Neuronal stem cell (in vitro differentiated cells): ENCODE measurements around the gene ZCCHC24.

ENCODE experiments used
- DNase-seq: peaks from one replicate; pipeline ENCODE4 v3.0.0-alpha.2; 2013; ENCODE audit warnings: low spot score
- H2AFZ ChIP-seq: one replicate; pipeline ENCODE4 v1.6.1; 2013; ENCODE audit warnings: mild to moderate bottlenecking, low read length, inconsistent platforms
- H2AK5ac ChIP-seq: 2 replicates; pipeline ENCODE4 v1.6.1; 2013; ENCODE audit warnings: low read depth, mild to moderate bottlenecking, inconsistent platforms, low read length, moderate library complexity, mixed read lengths
- H2BK120ac ChIP-seq: 2 replicates; pipeline ENCODE4 v1.6.1; 2013; ENCODE audit warnings: low read depth, mild to moderate bottlenecking, inconsistent platforms, low read length, moderate library complexity, mixed read lengths
- H2BK12ac ChIP-seq: one replicate; pipeline ENCODE4 v1.6.1; 2013; ENCODE audit warnings: low read length, inconsistent platforms
- H2BK15ac ChIP-seq: 2 replicates; pipeline ENCODE4 v1.6.1; 2013; ENCODE audit warnings: mild to moderate bottlenecking, low read length, inconsistent platforms, mixed read lengths
- H2BK5ac ChIP-seq: one replicate; pipeline ENCODE4 v1.6.1; 2013; ENCODE audit warnings: inconsistent platforms, mild to moderate bottlenecking, low read length, moderate library complexity
- H3K14ac ChIP-seq: one replicate; pipeline ENCODE4 v1.6.1; 2013; ENCODE audit warnings: low read length, inconsistent platforms
- H3K18ac ChIP-seq: 2 replicates; pipeline ENCODE4 v1.6.1; 2013; ENCODE audit warnings: low read length, inconsistent platforms
- H3K23ac ChIP-seq: 2 replicates; pipeline ENCODE4 v1.6.1; 2013; ENCODE audit warnings: low read depth, mild to moderate bottlenecking, mixed read lengths, low read length, inconsistent platforms; ENCODE audit not compliant: poor library complexity
- H3K27ac ChIP-seq: replicated peaks from 3 replicates; pipeline ENCODE4 v1.5.1; 2013; ENCODE audit warnings: low read length, inconsistent platforms
- H3K27me3 ChIP-seq, 3 experiments: 2 replicates each; pipeline ENCODE4 v1.6.1; 2013; ENCODE audit warnings: low read length in 3 of 3, mild to moderate bottlenecking in 2 of 3, inconsistent platforms in 1 of 3, low read depth in 1 of 3, mixed read lengths in 1 of 3, moderate library complexity in 1 of 3; ENCODE audit not compliant: control insufficient read depth in 3 of 3, insufficient read depth in 3 of 3
- H3K36me3 ChIP-seq, 2 donors: replicated peaks in 1 of 2; 2 replicates each; pipeline ENCODE4 v1.6.1; 2013; ENCODE audit warnings: low read length in 2 of 2; ENCODE audit not compliant: control insufficient read depth in 2 of 2, insufficient read depth in 2 of 2
- H3K4ac ChIP-seq: 2 replicates; pipeline ENCODE4 v1.6.1; 2013; ENCODE audit warnings: inconsistent platforms, mild to moderate bottlenecking, low read length, moderate library complexity
- H3K4me1 ChIP-seq, 2 donors: 1 replicate in 1 of 2; 2 replicates in 1 of 2; pipeline ENCODE4 v1.6.1; 2013; ENCODE audit warnings: low read length in 2 of 2, low read depth in 1 of 2; ENCODE audit not compliant: control insufficient read depth in 2 of 2, insufficient read depth in 1 of 2
- H3K4me2 ChIP-seq: one replicate; pipeline ENCODE4 v1.6.1; 2013; ENCODE audit warnings: mild to moderate bottlenecking, low read length, inconsistent platforms; ENCODE audit not compliant: insufficient read depth, poor library complexity, severe bottlenecking
- H3K4me3 ChIP-seq, 2 donors: 2 replicates each; pipeline ENCODE4 v1.5.1; 2013; ENCODE audit warnings: low read length in 2 of 2, mild to moderate bottlenecking in 2 of 2, inconsistent platforms in 1 of 2, moderate library complexity in 1 of 2
- H3K79me1 ChIP-seq: one replicate; pipeline ENCODE4 v1.6.1; 2013; ENCODE audit warnings: low read depth, mild to moderate bottlenecking, inconsistent platforms, low read length, moderate library complexity
- H3K9ac ChIP-seq: one replicate; pipeline ENCODE4 v1.6.1; 2013; ENCODE audit warnings: mild to moderate bottlenecking, low read depth, low read length, inconsistent platforms; ENCODE audit not compliant: poor library complexity
- H3K9me3 ChIP-seq, 2 donors: replicated peaks in 1 of 2; 2 replicates each; pipeline versions ENCODE3 to v1.6.1; 2013; ENCODE audit warnings: low read length in 2 of 2, mild to moderate bottlenecking in 2 of 2, inconsistent platforms in 1 of 2, low read depth in 1 of 2, mixed read lengths in 1 of 2, moderate library complexity in 1 of 2; ENCODE audit not compliant: control insufficient read depth in 2 of 2, insufficient read depth in 1 of 2
- H4K8ac ChIP-seq: one replicate; pipeline ENCODE4 v1.6.1; 2013; ENCODE audit warnings: low read depth, mild to moderate bottlenecking, inconsistent platforms, low read length, moderate library complexity
- H4K91ac ChIP-seq: one replicate; pipeline ENCODE4 v1.6.1; 2013; ENCODE audit warnings: low read length, low read depth, mild to moderate bottlenecking, inconsistent platforms; ENCODE audit not compliant: poor library complexity
- WGBS, 2 donors: extraction: QIAGEN DNeasy Blood & Tissue Kit; methylation state at CpG; one replicate each; pipeline ENCODE4 v1.1.7; 2013; ENCODE audit warnings: missing lambda C conversion rate in 2 of 2, mixed read lengths in 1 of 2; ENCODE audit not compliant: insufficient read length in 2 of 2, insufficient replicate concordance in 1 of 2; ENCODE audit errors: extremely low coverage in 2 of 2; 5-methylcytosine and 5-hydroxymethylcytosine counted together

ZCCHC24 gene

DNA sequence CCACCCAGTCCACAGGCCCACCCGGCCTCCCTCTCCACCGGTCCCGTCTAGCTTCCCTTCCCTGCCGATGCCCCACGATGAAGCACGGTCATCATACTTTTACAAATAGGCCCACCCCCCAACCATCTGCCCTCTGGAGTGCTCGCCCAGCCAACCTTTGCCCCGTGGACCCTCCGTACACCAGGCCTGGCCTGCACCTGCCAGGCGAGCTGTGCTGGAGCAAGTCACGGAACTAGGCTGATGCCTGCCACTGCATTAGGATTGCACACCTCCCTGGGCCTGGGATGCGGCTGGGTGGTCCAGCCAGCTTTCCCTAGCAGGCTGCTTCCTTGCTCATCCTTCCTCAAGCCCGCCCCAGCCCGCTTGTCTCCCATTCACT, 53.4 kb downstream of the ZCCHC24 start:
- peak overlapping the region; percentile 45 for H4K8ac ChIP-seq
- peak overlapping the region; percentile 76 for H3K14ac ChIP-seq
- peak overlapping the region; percentile 62 for H3K23ac ChIP-seq
- peak overlapping the region; percentile 64 for H3K9ac ChIP-seq
- no peak for DNase-seq
- no peak overlapping the region for H2BK5ac ChIP-seq
- no peak overlapping the region for H2AFZ ChIP-seq
- H2BK12ac ChIP-seq: no peak overlapping the region
- H3K18ac ChIP-seq: peak overlapping the region; percentile 52
- no peak overlapping the region for H3K27ac ChIP-seq
- H2AK5ac ChIP-seq: peak overlapping the region; percentile 70
- no peaks in the 10 kb centered on the region for H3K36me3 ChIP-seq
- no peaks in the 10 kb centered on the region for H3K27me3 ChIP-seq
- no peaks in the 10 kb centered on the region for H3K79me1 ChIP-seq
- no peaks in the 10 kb centered on the region for H3K4me1 ChIP-seq
- no peak overlapping the region for H3K4me3 ChIP-seq
- no peaks in the 10 kb centered on the region for H3K9me3 ChIP-seq
- peak overlapping the region; percentile 75 for H2BK120ac ChIP-seq
- no peak overlapping the region for H2BK15ac ChIP-seq
- H4K91ac ChIP-seq: no peak overlapping the region
- WGBS, 2 donors: no CpG with 5 or more reads among the region's 14 CpGs
- H3K4ac ChIP-seq: no peak overlapping the region
- no peak overlapping the region for H3K4me2 ChIP-seq

DNA sequence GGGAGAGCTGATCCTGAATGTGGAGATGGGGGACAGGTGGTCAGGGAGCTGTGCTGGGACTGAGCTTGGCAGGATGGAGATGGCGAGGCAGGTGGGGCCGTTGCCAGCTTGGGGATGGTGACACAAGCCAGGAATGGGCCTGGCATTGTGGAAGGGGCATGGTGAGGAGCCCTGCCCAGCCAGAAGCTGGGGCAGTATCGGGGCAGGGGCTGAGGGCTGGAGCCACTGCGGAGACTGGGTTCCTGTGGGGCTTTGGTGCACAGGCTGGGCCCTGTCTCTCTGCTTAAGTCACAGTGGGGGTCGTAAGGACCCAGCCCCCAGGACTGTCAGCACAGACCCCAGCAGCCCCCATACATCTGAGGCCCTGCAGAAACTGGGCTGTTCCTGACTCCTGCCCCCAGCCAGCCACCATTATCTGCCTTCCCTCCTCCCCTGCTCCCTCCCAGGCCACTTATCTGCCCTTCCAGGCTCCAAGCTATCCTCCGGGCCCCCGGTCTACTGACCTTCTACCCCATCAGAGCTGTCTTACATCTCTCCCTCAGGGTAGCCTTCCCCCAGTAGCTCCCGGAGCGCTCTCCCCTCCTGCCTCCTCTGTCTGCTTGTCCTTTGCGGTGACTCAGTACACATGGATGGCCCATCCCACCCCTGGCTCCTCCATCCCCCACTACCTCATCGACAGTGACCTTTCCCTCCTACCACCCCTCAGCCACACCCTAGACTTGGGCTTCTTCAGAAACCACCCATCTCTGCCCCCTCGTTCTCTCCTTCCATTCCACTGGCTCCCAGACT, 54.0 kb downstream of the ZCCHC24 start:
- Histone ChIP-seq H3K23ac (peak overlapping the region; percentile 62), H3K4me1 (no peaks in the 10 kb centered on the region), H3K27me3 (no peaks in the 10 kb centered on the region), H3K4ac (no peak overlapping the region), H2BK5ac (peak overlapping the region; percentile 29), H3K27ac (no peak overlapping the region), H4K91ac (no peak overlapping the region), H3K9me3 (no peaks in the 10 kb centered on the region), H2BK12ac (no peak overlapping the region), H2AK5ac (peak overlapping the region; percentile 70), H4K8ac (peak overlapping the region; percentile 45), H3K9ac (peak overlapping the region; percentile 66), H2AFZ (no peak overlapping the region), H3K36me3 (no peaks in the 10 kb centered on the region), H3K4me3 (no peak overlapping the region), H2BK15ac (no peak overlapping the region), H3K4me2 (no peak overlapping the region), H3K79me1 (no peaks in the 10 kb centered on the region), H3K14ac (no peak overlapping the region), H3K18ac (peak overlapping the region; percentile 52), H2BK120ac (peak overlapping the region; percentile 75)
- DNase-seq: no peak
- WGBS, 2 donors: no CpG with 5 or more reads among the region's 12 CpGs

DNA sequence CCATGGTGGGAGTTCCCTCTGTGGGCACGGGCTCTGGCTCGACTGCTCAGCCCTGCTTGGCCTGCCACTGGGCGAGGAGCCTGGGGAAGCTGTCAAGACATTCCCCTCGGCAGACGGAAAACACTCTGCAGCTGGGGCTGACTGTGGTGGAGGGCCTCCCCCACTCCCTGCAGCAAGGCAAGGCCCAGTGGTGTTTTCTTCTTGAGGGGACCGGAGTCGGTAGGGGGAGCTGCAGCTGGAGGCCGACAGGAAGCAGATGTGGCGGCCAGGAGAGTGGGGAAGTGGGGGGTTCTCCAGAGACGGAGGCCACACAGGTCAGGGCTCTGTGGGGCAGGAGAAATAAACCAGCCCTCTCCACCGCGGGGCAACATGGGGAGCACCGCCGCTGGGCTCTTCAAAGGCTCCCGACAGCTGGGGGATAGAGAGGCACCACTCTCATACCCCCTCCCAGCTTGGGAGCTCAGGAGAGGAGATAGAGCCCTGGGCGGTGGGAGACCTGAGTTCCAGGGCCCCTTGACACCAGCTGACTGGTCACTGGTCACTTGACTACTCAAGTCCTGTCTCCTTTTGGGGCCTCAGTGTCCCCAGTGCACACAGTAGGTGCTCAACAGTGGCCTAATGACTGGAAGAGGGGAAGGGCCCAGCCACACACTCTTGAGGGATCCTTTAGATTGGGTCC, 54.7 kb downstream of the ZCCHC24 start:
- H3K36me3 ChIP-seq: no peaks in the 10 kb centered on the region
- H2AK5ac ChIP-seq: no peak overlapping the region
- no peak overlapping the region for H3K4me2 ChIP-seq
- H3K23ac ChIP-seq: peak overlapping the region; percentile 52
- H3K79me1 ChIP-seq: no peaks in the 10 kb centered on the region
- H3K27ac ChIP-seq: no peak overlapping the region
- H3K4ac ChIP-seq: no peak overlapping the region
- H3K18ac ChIP-seq: peak overlapping the region; percentile 8
- H3K4me3 ChIP-seq: no peak overlapping the region
- H2BK120ac ChIP-seq: no peak overlapping the region
- H2BK12ac ChIP-seq: no peak overlapping the region
- no peaks in the 10 kb centered on the region for H3K9me3 ChIP-seq
- no CpG with 5 or more reads among the region's 16 CpGs for WGBS, 2 donors
- H2BK15ac ChIP-seq: no peak overlapping the region
- no peak overlapping the region for H4K91ac ChIP-seq
- H4K8ac ChIP-seq: no peak overlapping the region
- peak overlapping the region; percentile 29 for H2BK5ac ChIP-seq
- no peak for DNase-seq
- H3K4me1 ChIP-seq: no peaks in the 10 kb centered on the region
- no peak overlapping the region for H2AFZ ChIP-seq
- H3K27me3 ChIP-seq: no peaks in the 10 kb centered on the region
- H3K14ac ChIP-seq: no peak overlapping the region
- no peak overlapping the region for H3K9ac ChIP-seq

DNA sequence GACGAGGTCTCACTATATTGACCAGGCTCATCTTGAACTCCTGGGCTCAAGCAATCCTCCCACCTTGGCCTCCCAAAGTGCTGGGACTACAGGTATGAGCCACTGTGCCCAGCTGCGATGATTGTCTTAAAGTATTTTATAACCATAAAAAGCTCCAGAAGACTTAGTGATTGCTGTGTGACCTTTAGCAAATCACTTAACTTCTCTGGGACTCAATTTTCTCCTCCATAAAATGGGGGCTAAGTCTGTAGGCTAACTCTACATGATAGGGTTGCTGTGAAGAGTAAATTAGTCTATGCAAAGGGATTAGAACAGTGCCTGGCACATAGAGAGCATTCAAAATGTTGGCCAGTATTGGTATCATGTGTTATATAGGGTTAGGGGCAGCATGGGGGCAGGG, 55.4 kb downstream of the ZCCHC24 start:
- H3K9ac ChIP-seq: no peak overlapping the region
- H3K4me2 ChIP-seq: no peak overlapping the region
- H3K36me3 ChIP-seq: peaks cover 0 to 2% of the 10 kb centered on the region in 2 donors
- H2BK120ac ChIP-seq: no peak overlapping the region
- no peak overlapping the region for H3K23ac ChIP-seq
- H2BK5ac ChIP-seq: no peak overlapping the region
- H2AK5ac ChIP-seq: no peak overlapping the region
- H2BK12ac ChIP-seq: no peak overlapping the region
- H2AFZ ChIP-seq: no peak overlapping the region
- no peak overlapping the region for H3K4ac ChIP-seq
- no peaks in the 10 kb centered on the region for H3K9me3 ChIP-seq
- H4K8ac ChIP-seq: no peak overlapping the region
- no peak overlapping the region for H3K14ac ChIP-seq
- no peaks in the 10 kb centered on the region for H3K4me1 ChIP-seq
- no peak overlapping the region for H3K27ac ChIP-seq
- H3K18ac ChIP-seq: no peak overlapping the region
- WGBS, 2 donors: no CpG with 5 or more reads among the region's 2 CpGs
- no peaks in the 10 kb centered on the region for H3K27me3 ChIP-seq
- H3K79me1 ChIP-seq: no peaks in the 10 kb centered on the region
- no peak for DNase-seq
- no peak overlapping the region for H4K91ac ChIP-seq
- no peak overlapping the region for H2BK15ac ChIP-seq
- H3K4me3 ChIP-seq: no peak overlapping the region
